HL-60/S4 (cell line): ENCODE results near the gene FBXO8.
"Not testable (repeated sequence)": the region's sequence is repeated elsewhere in the genome, so short reads cannot be mapped to it uniquely, and the experiment has no call there.

Experiments used
- in situ Hi-C: fragments of 300-500 bp; cut with MboI; formaldehyde crosslinking; loops from 2 replicates; pipeline ENCODE4 v1.14.3; 2022; ENCODE audit warnings: low sequenced_read_pairs

The FBXO8 gene

DNA sequence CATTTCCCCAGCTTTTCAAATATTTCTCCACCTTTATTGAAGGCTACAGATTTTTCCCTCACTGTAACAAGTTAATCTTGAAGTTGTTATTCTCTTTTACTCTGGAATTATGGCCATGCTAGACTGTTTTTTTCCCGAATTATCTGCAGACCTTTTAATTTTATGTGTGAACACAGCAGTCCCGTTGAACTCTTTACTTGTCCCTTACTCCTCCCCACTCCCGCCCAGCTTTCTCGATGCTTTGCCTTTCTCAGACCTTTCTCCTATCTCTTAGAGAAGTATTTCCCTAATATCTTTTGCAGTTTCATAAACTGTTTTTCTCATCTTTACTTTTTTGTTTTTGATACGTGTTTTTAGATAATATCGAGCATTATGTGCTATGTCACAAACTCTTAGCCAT is 1.0 kb upstream of the FBXO8 start:
- in situ Hi-C loops = no loop called here

DNA sequence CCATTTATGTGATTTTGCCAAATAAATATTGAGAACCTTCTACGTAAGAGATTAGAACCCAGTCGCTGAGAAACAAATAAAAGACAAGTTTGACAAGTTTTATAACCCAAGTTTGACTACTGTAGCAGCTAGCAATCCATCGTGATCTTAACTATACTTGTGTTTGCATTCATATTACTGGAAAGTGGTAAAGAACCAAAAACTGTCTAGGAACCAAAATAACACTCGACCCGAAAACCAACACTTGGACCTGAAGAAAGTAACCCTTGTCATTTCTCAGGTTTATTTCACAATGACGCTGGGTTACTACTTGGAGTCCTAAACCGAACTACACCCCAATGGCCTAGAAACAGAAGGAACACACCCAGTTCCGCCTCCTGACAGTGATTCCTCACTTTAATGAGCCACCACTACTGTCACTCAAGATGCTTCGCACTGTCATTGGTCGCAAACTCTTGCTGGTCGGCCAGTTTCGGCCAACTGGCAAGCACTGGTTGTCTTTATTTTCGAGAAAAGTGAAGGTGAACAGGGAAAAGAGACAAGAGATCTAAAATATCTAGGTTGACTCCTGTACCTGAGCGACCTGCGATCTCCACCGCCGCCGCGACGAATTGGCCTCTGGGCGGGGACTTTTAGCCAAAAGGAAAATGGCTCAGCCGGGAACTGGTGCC is 496 bp downstream of the FBXO8 start:
- in situ Hi-C loops = no loop called here

DNA sequence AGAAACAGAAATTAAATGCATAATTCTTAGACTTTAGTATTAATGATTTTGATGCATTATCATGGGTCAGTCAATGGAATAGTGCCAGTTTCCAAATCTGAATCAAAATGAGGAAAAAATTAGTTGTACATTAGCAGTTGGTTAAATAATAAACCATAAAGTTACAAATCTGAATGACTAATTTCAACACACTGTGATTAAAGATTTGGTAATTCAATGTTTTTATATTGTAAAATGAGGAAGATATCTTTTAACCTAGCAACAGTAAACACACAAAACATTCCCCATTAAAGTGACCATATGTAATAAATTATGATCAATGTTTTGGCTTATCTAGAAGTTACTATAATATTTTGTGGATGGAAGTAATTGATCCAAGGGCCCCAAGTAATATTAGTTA is 1.6 kb downstream of the FBXO8 start:
- in situ Hi-C loops = no loop called here

DNA sequence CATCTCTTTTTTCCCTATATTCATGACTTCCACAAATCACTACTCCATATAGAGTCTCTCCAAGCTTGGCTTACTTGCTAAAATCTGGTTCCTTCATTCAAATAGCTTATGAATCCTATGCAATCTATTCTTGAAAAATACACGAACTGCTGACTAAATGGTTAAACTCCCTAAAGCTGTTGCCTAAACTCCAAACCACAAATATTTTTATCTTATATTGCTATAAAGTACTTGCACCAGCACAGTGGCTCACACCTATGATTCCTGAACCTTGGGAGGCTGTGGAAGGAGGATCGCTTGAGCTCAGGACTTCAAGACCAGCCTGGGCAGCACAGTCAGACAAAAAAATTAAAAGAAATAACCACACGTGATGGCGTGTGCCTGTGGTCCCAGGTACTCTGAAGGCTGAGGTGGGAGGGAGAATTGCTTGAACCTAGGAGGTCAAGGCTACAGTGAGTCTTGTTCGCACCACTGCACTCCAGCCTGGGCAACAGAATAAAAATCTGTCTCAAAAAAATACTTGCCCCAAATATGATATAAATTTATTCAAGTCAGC is 2.2 kb downstream of the FBXO8 start:
- in situ Hi-C loops = no loop called here

GRCh38 chr4:174279433-174280155 is 3.9 kb downstream of the FBXO8 start:
- in situ Hi-C loops = no loop called here

GRCh38 chr4:174278467-174278866 is 5.0 kb downstream of the FBXO8 start:
- in situ Hi-C loops = no loop called here

DNA sequence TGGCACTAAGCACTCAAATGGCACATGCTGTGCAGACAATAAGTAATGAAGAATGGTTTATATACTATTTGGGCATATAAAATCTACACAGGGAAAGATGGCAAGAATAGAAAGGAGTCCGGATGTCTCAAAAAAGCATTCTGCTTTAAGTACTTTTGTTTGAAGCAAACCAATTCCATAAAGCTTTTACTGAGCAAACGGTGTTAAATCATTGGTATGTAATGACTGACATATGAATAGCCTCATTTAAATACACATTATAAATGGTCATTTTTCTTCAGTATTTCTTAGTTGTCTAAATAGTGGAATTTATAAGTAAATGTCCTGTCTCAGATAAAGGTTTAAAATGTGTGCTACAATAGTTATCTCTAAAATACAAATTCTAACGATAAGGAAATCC is 6.0 kb downstream of the FBXO8 start:
- in situ Hi-C loops = no loop called here

- in situ Hi-C loops = no loop called here
Observed at GRCh38 chr4:174275101-174275500, 8.4 kb downstream of the FBXO8 start.

DNA sequence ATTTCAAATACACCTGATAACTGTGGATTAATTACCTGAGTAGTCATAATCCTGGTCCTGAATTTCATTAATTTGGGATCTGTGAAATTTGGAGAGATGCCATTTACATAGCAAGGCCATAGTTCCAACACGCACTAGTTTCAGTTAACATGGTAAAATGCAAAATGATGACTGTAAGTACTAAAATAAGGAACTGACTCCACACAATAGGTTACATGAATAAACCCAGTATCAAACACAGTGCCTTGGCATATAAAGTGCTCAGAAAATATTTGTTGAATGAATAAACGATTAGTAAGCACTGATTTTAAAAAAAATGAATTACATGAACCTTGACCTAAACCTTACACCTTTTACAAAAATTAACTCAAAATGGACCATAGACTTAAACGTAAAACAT is 9.0 kb downstream of the FBXO8 start:
- in situ Hi-C loops = no loop called here

DNA sequence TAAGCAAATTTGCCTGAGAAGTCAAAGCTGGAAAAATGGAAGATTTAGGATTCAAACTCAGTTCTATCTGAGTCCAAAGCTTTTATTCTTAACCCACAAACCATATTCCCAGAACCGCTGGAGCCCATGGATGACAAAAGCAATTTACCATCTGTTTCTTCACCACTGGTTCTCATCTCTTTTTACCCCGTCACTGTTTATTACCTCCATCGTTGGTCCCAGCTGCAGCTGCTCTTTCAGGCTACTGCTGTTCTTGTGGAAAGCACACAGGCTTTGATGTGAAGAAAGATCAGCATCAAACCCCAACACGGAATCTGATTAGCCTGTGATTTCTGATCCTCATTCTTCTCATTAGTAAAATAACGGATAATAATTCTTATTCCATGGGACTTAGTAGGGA is 9.5 kb downstream of the FBXO8 start:
- in situ Hi-C loops = no loop called here

DNA sequence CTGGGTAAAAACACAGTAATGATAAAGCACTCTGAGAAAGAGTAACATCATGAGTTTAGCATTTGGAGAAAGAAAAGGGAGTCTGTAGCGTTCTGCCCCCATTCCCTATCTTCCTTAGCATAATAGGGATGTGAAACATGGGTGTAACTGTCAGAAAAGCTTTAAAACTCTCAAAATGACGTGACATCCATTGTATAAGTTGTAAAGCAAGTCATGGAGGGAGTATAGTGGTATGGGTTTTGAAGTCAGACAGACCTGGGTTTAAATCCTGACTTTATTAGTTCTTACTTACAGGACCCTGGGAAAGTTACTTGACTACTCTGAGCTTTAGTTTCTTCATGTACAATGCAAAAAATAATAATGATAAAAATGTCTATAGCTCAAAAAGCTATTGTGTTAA is 17.1 kb downstream of the FBXO8 start:
- in situ Hi-C loops = no loop called here

GRCh38 chr4:174265916-174266315 is 17.6 kb downstream of the FBXO8 start:
- in situ Hi-C loops = no loop called here

DNA sequence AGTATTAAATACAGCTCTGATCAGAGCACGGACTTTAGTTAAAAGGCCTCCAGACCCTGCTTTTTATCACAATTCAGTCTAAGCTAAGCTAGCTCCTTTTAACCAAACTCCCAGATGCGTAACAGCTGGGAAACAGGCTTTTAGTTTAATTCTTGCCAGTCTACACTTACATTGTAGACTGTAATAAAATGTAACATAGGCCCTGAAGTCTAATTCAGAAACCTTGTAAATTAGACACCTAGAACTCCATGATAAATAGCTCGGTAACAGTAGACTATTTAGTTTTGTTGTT is 20.1 kb downstream of the FBXO8 start:
- in situ Hi-C loops = no loop called here

- in situ Hi-C loops = no loop called here
Observed at GRCh38 chr4:174262624-174263444, 20.6 kb downstream of the FBXO8 start.

DNA sequence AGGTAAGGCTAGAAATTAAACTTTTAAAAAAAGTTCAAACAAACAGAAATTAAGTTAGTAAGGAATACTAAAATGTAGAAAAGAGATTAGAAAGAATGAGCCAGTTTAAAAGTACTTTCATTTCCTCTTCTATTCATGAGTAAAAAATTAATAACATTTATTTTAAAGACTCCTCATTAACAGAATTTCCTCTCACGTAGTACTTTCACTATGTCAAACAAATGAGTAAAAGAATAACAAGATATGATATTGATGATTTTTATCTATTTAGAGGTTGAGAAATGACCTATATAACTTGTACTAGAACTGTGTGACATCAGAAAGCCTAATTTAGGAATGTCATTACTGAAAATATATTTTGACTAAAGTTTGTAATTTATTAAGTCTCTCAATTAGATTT is 22.0 kb downstream of the FBXO8 start:
- in situ Hi-C loops = not testable (repeated sequence)

DNA sequence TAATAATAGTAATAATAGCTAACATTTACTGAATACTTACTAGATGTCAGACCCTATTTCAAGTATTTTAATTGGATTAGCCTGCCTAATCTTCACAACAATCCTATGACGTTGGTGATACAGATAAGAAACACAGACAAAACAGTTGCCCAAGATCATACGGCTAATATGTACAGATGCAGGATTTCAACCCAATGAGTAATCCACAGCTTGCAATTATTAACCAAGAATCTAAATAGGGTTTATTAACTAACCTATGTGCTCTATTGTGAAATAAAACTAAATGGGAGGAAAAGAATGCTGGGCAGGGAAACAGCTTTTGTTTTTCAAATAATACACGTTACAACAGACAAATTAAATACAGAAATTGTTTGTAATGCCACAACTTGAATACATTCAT is 23.4 kb downstream of the FBXO8 start:
- in situ Hi-C loops = no loop called here

- in situ Hi-C loops = no loop called here
Observed at GRCh38 chr4:174259580-174259979, 23.9 kb downstream of the FBXO8 start.

DNA sequence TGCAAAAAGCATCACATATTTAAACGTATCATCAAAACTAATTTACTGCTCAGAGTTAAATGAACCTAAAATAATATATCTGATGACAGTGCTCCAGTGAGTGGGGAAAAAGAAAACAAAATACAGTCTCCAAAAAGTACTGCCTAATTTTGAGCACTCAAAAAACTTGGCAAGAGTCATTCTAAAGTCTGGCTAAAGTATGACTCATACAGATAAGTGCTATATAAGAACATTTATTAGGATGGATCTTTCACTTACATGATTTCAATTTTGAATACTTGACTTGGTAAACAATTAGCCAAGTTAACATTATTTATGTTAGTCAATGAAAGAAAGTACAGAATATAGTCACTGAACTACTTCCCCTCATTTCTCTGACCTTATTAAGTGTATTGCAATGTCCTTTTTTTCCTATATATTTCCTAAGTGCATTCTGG is 27.2 kb downstream of the FBXO8 start:
- in situ Hi-C loops = no loop called here

- in situ Hi-C loops = no loop called here
Observed at GRCh38 chr4:174255786-174256185, 27.7 kb downstream of the FBXO8 start.

- in situ Hi-C loops = no loop called here
Observed at GRCh38 chr4:174255374-174255773, 28.1 kb downstream of the FBXO8 start.

DNA sequence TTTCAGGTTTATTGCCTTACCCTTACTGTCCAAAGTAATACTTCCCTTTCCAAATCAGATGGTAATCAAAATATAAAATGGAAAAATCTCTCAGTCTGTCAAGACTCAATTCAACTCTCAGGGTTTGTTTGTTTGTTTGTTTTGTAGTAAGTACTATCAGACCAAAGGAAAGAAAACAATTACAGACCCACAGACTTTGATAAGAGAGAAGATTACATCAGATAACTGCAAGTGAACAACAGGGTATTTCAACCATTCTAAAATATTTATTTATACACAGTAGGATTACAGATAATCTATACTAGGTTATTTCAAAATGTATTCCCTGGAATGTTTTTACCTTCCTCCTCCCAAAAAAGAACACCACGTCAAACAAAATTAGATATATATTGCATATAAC is 28.9 kb downstream of the FBXO8 start:
- in situ Hi-C loops = no loop called here

GRCh38 chr4:174252412-174252811 is 31.1 kb downstream of the FBXO8 start:
- in situ Hi-C loops = no loop called here
